BLaER1 (cell line): ENCODE measurements around the gene CUL3.

Source experiments
- H3K27ac ChIP-seq: shearing (Covaris generic); formaldehyde crosslinking; 2 replicates; pipeline ENCODE4 v1.8.1; 2022
- H3K27me3 ChIP-seq: shearing (Covaris generic); formaldehyde crosslinking; 2 replicates; pipeline ENCODE4 v1.8.1; 2022
- H3K36me3 ChIP-seq: shearing (Covaris generic); formaldehyde crosslinking; 2 replicates; pipeline ENCODE4 v1.8.1; 2022
- H3K4me1 ChIP-seq: shearing (Covaris generic); formaldehyde crosslinking; 2 replicates; pipeline ENCODE4 v1.8.1; 2022
- H3K4me2 ChIP-seq: shearing (Covaris generic); formaldehyde crosslinking; 2 replicates; pipeline ENCODE4 v1.8.1; 2022
- H3K4me3 ChIP-seq: shearing (Covaris generic); formaldehyde crosslinking; 2 replicates; pipeline ENCODE4 v1.8.1; 2022
- H3K9ac ChIP-seq: shearing (Covaris generic); formaldehyde crosslinking; 2 replicates; pipeline ENCODE4 v1.8.1; 2022
- H3K9me3 ChIP-seq: shearing (Covaris generic); formaldehyde crosslinking; 2 replicates; pipeline ENCODE4 v1.8.1; 2022
- H4K20me1 ChIP-seq: shearing (Covaris generic); formaldehyde crosslinking; 2 replicates; pipeline ENCODE4 v1.8.1; 2022
- Cebpa-rat ChIP-seq: shearing (Covaris generic); IDR thresholded peaks from 2 replicates; pipeline ENCODE4 v1.8.1; 2022

Gene CUL3

DNA sequence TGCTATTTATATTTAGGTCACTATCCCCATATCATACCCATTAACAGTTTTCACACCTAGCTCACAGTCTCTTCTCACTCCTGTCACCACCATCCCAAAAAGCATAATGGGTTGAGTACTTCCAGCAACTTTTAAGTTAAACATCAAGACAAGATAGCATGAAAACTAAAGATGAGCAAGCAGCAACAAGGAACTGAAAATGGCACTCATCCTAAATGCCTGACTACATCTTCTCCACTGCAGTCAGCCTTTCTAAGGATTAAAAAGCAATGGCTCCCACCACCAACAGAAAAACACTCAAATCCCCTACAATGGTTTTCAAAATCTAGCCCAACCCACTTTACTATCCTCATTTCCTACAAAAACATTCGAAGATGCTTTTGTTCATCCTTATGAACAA is 38.2 kb downstream of the CUL3 start:
- H3K27ac ChIP-seq = no peak overlapping the region
- no peak overlapping the region for H3K4me3 ChIP-seq
- H3K9ac ChIP-seq = no peak overlapping the region
- peaks cover 100% of the 10 kb centered on the region for H4K20me1 ChIP-seq
- no peaks in the 10 kb centered on the region for H3K27me3 ChIP-seq
- peaks cover 77% of the 10 kb centered on the region for H3K36me3 ChIP-seq
- H3K9me3 ChIP-seq = peaks cover 6% of the 10 kb centered on the region; the same call in 1 of the 2 replicates
- H3K4me1 ChIP-seq = no peaks in the 10 kb centered on the region
- no peak overlapping the region for H3K4me2 ChIP-seq
- no peak for TF ChIP-seq Cebpa-rat

DNA sequence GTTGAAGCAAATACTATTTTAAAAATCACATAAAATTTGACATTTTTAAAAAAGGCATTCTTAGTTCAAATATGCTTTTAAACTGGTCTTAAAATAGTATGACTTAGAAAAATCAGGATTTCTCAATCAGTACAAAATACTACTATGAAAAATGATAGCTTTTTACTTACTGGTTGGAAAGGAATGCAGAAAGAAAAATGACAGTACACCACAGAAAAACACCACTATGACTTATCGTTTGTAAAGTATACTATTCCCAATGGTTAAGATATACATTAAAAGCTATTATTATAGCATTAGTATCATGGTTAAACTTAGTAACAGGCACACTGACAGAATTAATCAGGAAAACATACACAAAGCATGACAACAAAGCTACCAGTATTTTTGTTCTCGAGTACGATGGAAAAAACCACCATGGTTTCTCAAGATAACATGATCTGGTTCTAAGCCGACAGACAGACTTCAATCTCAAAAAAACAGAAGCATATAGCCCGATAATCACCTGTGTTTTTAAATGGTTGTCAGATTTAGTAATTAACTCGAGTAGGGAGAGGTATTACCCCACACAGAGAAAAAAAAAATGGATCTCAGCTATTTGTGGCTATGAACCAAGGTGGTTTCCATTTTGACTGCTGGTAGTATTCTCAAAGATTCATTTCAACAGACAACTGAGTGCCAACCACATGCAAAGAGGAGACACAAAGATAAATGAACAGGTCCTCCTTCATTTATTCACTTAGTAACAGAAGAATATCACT is 39.1 kb downstream of the CUL3 start:
- no peaks in the 10 kb centered on the region for H3K4me1 ChIP-seq
- no peak for TF ChIP-seq Cebpa-rat
- H3K27me3 ChIP-seq = no peaks in the 10 kb centered on the region
- peaks cover 100% of the 10 kb centered on the region for H4K20me1 ChIP-seq
- no peak overlapping the region for H3K27ac ChIP-seq
- peaks cover 6% of the 10 kb centered on the region; the same call in 1 of the 2 replicates for H3K9me3 ChIP-seq
- peaks cover 78% of the 10 kb centered on the region for H3K36me3 ChIP-seq
- H3K4me2 ChIP-seq = no peak overlapping the region
- H3K4me3 ChIP-seq = no peak overlapping the region
- H3K9ac ChIP-seq = no peak overlapping the region

DNA sequence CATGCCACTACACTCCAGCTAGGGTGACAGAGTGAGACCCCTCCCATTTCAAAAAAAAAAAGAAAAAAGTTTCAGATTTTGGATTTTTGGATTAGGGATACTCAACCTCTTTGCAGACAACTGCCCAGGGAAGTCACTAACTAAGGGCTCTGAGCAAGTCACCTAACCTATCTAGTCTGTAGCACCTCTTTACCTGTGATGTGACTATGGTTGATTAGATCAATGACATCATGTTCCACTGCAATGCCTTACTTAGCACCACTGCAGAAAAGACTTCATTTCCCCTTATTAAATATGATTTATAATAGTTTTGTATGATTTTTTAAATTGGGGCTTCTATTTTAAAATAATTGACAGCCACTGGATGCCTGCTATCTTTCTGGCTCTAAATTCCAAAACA is 41.2 kb downstream of the CUL3 start:
- no peak overlapping the region for H3K4me3 ChIP-seq
- H3K9me3 ChIP-seq = 0 out of 2 replicates have a peak, but pooled peaks cover 11% of the 10 kb centered on the region
- TF ChIP-seq Cebpa-rat = no peak
- H3K27me3 ChIP-seq = no peaks in the 10 kb centered on the region
- peaks cover 100% of the 10 kb centered on the region for H4K20me1 ChIP-seq
- H3K36me3 ChIP-seq = peaks cover 78% of the 10 kb centered on the region
- H3K4me2 ChIP-seq = no peak overlapping the region
- no peak overlapping the region for H3K9ac ChIP-seq
- H3K27ac ChIP-seq = no peak overlapping the region
- H3K4me1 ChIP-seq = no peaks in the 10 kb centered on the region

DNA sequence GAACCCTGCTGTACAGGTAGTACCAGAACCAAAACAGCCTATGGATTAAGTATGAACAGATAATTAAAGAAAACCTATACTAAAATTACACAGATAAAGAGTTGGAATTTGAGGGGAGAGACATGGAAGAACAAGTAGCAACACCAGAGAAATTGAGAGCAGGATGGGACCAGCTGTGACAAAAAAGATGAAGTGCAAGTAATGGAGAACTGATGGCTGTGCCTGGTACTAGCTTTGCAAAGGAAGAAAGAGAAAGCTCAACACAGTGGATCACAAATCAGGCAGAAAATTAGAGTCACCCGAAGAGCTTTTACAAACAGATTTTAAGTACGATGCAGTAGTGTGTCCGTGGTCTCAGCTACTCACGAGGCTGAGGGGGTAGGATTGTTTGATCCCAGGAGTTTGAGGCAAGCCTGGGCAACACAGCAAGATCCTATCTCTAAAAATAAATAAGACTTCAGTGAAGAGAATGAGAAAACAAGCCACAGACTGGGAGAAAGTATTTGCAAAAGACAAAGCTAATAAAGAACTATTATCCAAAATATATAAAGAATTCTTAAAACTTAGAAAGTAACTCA is 46.5 kb downstream of the CUL3 start:
- Histone ChIP-seq H3K9me3 (0 out of 2 replicates have a peak, but pooled peaks cover 11% of the 10 kb centered on the region), H3K36me3 (peaks cover 79% of the 10 kb centered on the region), H3K4me2 (no peak overlapping the region), H4K20me1 (peaks cover 99% of the 10 kb centered on the region), H3K27ac (no peak overlapping the region), H3K4me3 (no peak overlapping the region), H3K27me3 (no peaks in the 10 kb centered on the region), H3K9ac (no peak overlapping the region), H3K4me1 (no peaks in the 10 kb centered on the region)
- TF ChIP-seq Cebpa-rat = no peak

DNA sequence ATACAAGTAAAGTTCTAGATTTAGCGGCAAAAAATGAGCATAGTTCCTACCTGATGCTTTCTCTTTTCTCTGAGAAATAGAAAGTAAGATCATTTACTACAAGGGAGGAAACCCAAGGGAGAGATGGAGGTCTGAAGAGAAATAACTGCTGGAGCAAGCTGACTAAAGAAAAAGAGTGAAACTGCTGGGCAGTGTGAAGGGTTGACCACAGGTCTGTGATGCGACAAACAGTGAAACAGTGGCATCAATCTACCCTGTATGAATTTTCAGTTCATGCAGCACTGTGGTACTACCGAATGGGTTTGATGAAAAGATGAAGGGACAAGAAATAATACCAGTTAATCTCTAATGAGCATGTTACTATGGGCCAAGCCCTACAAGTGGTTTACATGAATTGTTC is 52.2 kb downstream of the CUL3 start:
- H4K20me1 ChIP-seq = peaks cover 96% of the 10 kb centered on the region
- no peaks in the 10 kb centered on the region for H3K4me1 ChIP-seq
- H3K36me3 ChIP-seq = peaks cover 77% of the 10 kb centered on the region
- no peaks in the 10 kb centered on the region for H3K9me3 ChIP-seq
- H3K4me2 ChIP-seq = no peak overlapping the region
- no peaks in the 10 kb centered on the region for H3K27me3 ChIP-seq
- no peak for TF ChIP-seq Cebpa-rat
- no peak overlapping the region for H3K27ac ChIP-seq
- no peak overlapping the region for H3K4me3 ChIP-seq
- H3K9ac ChIP-seq = no peak overlapping the region

DNA sequence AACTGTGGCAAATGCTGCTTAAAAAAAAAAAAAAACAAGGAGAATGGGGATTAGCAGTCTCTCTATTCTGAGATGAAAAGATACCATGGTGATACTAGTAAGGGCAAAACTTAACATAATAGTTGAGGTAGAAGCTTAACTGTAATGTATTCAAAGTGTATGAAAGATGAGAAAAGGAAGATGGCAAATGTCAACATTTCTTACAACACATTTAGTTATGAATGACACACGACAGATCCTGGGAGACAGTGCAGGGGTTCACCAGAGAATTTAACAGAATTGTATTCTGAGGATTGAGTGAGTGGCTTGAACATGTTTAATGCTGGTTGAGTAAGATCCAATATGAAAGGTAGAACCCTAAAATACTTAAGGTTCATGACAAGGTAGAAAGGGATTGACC is 52.7 kb downstream of the CUL3 start:
- H3K9me3 ChIP-seq = no peaks in the 10 kb centered on the region
- peaks cover 96% of the 10 kb centered on the region for H4K20me1 ChIP-seq

DNA sequence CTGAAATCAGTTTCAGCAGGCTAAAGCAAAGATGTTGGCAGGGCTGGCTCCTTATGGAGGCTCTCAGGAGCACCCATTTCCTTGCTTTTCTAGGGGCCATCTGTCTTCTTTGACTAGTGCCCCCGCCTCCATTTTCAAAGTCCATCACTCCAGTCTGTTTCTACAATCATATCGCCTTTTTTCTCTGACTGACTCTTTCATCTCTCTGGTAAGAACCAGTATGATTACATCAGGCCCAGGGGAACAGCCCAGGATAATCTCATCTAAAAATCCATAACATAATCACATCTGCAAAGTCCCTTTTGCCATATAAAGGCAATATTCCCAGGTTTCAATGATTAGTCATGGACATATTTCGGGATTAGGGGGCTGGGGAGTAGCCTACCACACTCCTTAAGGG is 57.0 kb downstream of the CUL3 start:
- Histone ChIP-seq H3K27me3 (no peaks in the 10 kb centered on the region), H3K4me3 (no peak overlapping the region), H3K9ac (no peak overlapping the region), H4K20me1 (peaks cover 98% of the 10 kb centered on the region), H3K4me2 (no peak overlapping the region), H3K27ac (no peak overlapping the region), H3K4me1 (peaks cover 12% of the 10 kb centered on the region; the same call in 1 of the 2 replicates), H3K9me3 (no peaks in the 10 kb centered on the region), H3K36me3 (peaks cover 67% of the 10 kb centered on the region)
- TF ChIP-seq Cebpa-rat = no peak

More for the DNA sequence above, 52.7 kb downstream of the CUL3 start:
- H3K36me3 ChIP-seq = peaks cover 80% of the 10 kb centered on the region
- no peak overlapping the region for H3K4me2 ChIP-seq
- H3K4me3 ChIP-seq = no peak overlapping the region
- no peak overlapping the region for H3K9ac ChIP-seq
- H3K4me1 ChIP-seq = no peaks in the 10 kb centered on the region
- no peak overlapping the region for H3K27ac ChIP-seq
- H3K27me3 ChIP-seq = no peaks in the 10 kb centered on the region
- TF ChIP-seq Cebpa-rat = no peak

DNA sequence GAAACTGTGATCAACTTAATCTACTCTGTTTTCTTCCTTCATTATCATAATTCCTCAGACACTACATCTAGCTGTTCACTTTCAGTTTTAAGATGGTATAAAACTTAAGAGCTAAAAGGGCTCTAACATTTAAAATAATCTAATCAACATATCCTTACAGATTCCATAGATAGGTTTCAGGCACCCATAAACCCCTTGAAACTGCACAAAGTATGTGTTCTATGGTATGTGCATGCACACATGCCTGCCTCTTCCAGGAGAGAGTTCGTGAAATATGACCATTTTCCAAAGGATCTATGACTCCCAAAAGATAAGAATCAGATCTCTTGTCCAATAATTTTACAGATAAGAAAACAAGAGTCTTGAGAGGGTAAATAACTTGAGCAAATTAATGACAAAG is 59.4 kb downstream of the CUL3 start:
- Histone ChIP-seq H3K9me3 (no peaks in the 10 kb centered on the region; the same call in 1 of the 2 replicates), H3K9ac (no peak overlapping the region), H3K27ac (no peak overlapping the region), H3K4me1 (peaks cover 19% of the 10 kb centered on the region; the same call in 1 of the 2 replicates), H3K4me2 (no peak overlapping the region), H3K27me3 (no peaks in the 10 kb centered on the region), H4K20me1 (peaks cover 93% of the 10 kb centered on the region), H3K4me3 (no peak overlapping the region), H3K36me3 (peaks cover 47% of the 10 kb centered on the region)
- no peak for TF ChIP-seq Cebpa-rat

DNA sequence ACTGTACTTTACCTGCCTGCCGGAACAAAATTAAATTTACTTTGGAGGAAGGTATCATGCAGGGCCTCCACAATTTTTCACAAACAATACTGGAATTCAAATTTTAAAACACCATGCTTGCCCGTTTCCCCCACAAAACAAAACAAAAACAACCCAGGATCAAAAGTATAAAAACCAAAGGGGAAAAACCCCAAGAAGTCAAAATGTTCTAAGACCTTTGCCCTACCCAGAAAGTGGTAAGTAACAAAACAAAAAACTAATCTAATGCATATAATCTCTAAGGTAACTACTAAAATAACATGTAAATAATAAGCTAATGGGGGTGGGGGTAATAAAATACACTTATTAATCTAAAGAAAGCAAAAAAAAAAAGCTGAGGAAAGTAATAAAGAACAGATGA is 60.5 kb downstream of the CUL3 start:
- peaks cover 40% of the 10 kb centered on the region for H3K36me3 ChIP-seq
- no peak overlapping the region for H3K4me3 ChIP-seq
- no peaks in the 10 kb centered on the region; the same call in 1 of the 2 replicates for H3K9me3 ChIP-seq
- TF ChIP-seq Cebpa-rat = no peak
- peaks cover 93% of the 10 kb centered on the region for H4K20me1 ChIP-seq
- H3K27me3 ChIP-seq = no peaks in the 10 kb centered on the region
- H3K27ac ChIP-seq = no peak overlapping the region
- no peak overlapping the region for H3K4me2 ChIP-seq
- no peak overlapping the region for H3K9ac ChIP-seq
- H3K4me1 ChIP-seq = peaks cover 19% of the 10 kb centered on the region; the same call in 1 of the 2 replicates
